H1 (cell line): ENCODE measurements around the gene DAPK2.
"Not testable (repeated sequence)": the region's sequence is repeated elsewhere in the genome, so short reads cannot be mapped to it uniquely, and the experiment has no call there.

Experiments used
- CTCF ChIP-seq, 3 experiments: IDR thresholded peaks; 1 replicate in 2 of 3; 2 replicates in 1 of 3; pipeline versions ENCODE4 v1.5.1 to v1.6.1; 2011; ENCODE audit warnings: low read length in 3 of 3, mild to moderate bottlenecking in 3 of 3, inconsistent platforms in 2 of 3, low read depth in 1 of 3, moderate library complexity in 1 of 3; ENCODE audit not compliant: insufficient read depth in 1 of 3; ENCODE audit errors: control extremely low read depth in 1 of 3
- EP300 ChIP-seq, 2 experiments: IDR thresholded peaks; 1 replicate in 1 of 2; 2 replicates in 1 of 2; pipeline ENCODE4 v1.6.1; 2011 to 2012; ENCODE audit warnings: low read depth in 2 of 2, low read length in 2 of 2, mild to moderate bottlenecking in 2 of 2, borderline replicate concordance in 1 of 2, inconsistent platforms in 1 of 2, moderate library complexity in 1 of 2
- EZH2 ChIP-seq: fragments of 200-600 bp; sonication (generic); IDR thresholded peaks from 2 replicates; pipeline ENCODE4 v1.7.1; 2012; ENCODE audit warnings: low read depth, mild to moderate bottlenecking, moderate library complexity, low read length, inconsistent platforms; ENCODE audit not compliant: severe bottlenecking
- JUN ChIP-seq: IDR thresholded peaks from 2 replicates; pipeline ENCODE4 v1.6.1; 2011; ENCODE audit warnings: low read depth, mild to moderate bottlenecking, improper control_type of control experiment, low read length
- POLR2AphosphoS5 ChIP-seq: IDR thresholded peaks from 2 replicates; pipeline ENCODE4 v1.6.1; 2011; ENCODE audit warnings: low read depth, low read length
- SRF ChIP-seq: IDR thresholded peaks from 2 replicates; pipeline ENCODE4 v1.6.1; 2011; ENCODE audit warnings: mild to moderate bottlenecking, low read depth, low read length, moderate library complexity
- TAF1 ChIP-seq: IDR thresholded peaks from 2 replicates; pipeline ENCODE4 v1.6.1; 2011; ENCODE audit warnings: mild to moderate bottlenecking, low read depth, low read length
- YY1 ChIP-seq: IDR thresholded peaks from 2 replicates; pipeline ENCODE4 v1.6.1; 2011; ENCODE audit warnings: low read depth, mild to moderate bottlenecking, low read length

DNA sequence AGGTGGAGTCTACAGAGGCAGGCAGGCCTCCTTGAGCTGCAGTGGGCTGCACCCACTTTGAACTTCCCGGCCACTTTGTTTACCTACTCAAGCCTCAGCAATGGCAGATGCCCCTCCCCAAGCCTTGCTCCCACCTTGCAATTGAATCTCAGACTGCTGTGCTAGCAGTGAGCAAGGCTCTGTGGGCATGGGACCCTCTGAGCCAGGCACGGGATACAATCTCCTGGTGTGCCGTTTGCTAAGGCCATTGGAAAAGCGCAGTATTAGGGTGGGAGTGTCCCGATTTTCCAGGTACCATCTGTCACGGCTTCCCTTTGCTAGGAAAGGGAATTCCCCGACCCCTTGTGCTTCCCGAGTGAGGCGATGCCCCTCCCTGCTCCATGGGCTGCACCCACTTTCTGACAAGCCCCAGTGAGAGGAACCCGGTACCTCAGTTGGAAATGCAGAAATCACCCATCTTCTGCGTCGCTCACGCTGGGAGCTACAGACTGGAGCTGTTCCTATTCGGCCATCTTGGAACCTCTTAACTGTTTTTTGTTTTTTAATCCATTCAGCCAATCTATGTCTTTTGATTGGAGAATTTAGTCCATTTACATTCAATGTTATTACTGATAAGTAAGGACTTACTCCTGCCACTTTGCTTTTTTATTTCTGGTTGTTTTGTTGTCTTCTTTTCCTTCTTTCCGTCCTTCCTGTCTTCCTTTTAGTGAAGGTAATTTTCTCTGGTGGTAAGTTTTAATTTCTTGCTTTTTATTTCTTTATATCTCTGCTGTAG, 83.2 kb downstream of the DAPK2 start:
- TF ChIP-seq JUN; EP300 (IDR thresholded peaks at IDR 0.05; ENCODE audit: borderline replicate concordance in 1 of 2, low read depth in 2 of 2, low read length in 2 of 2); SRF; YY1; CTCF (IDR thresholded peaks at IDR 0.05; ENCODE audit: control extremely low read depth in 1 of 3, insufficient read depth in 1 of 3, low read depth in 1 of 3, low read length in 3 of 3); EZH2; POLR2AphosphoS5; TAF1: not testable (repeated sequence)
